Astrocyte (in vitro differentiated cells and primary cell): Measurements from ENCODE around the gene ZNF768. TPM values are rescaled to one million over a fixed set of nuclear protein-coding genes. Genes with fewer than 3 reads are reported as not detected.

Source experiments
- DNase-seq: peaks from one replicate; pipeline ENCODE4 v3.0.0-alpha.2; 2010; ENCODE audit warnings: low read depth
- FAIRE-seq: peaks from 2 replicates; lab custom pipeline; 2011; peaks lifted over from hg19 to GRCh38; lab: Jason Lieb, UNC
- H2AFZ ChIP-seq: 2 replicates; pipeline ENCODE4 v1.6.0; 2012; ENCODE audit warnings: low read depth, low read length, inconsistent platforms
- H3K27ac ChIP-seq: 2 replicates; pipeline ENCODE4 v1.5.1; 2011; ENCODE audit warnings: low read depth, low read length, inconsistent platforms
- H3K27me3 ChIP-seq: 2 replicates; pipeline ENCODE4 v1.6.0; 2011; ENCODE audit warnings: low read length, inconsistent platforms; ENCODE audit not compliant: insufficient read depth
- H3K36me3 ChIP-seq: 2 replicates; pipeline ENCODE4 v1.5.1; 2011; ENCODE audit warnings: low read length, inconsistent platforms; ENCODE audit not compliant: insufficient read depth
- H3K4me1 ChIP-seq: 2 replicates; pipeline ENCODE4 v1.5.1; 2011; ENCODE audit warnings: low read length, inconsistent platforms; ENCODE audit not compliant: insufficient read depth
- H3K4me2 ChIP-seq: 2 replicates; pipeline ENCODE4 v1.6.0; 2012; ENCODE audit warnings: low read length, inconsistent platforms
- H3K4me3 ChIP-seq: 2 replicates; pipeline ENCODE4 v1.5.1; 2011; ENCODE audit warnings: low read depth, mild to moderate bottlenecking, low read length, inconsistent platforms; ENCODE audit not compliant: insufficient read depth
- H3K79me2 ChIP-seq: 2 replicates; pipeline ENCODE4 v1.6.0; 2012; ENCODE audit warnings: mild to moderate bottlenecking, low read length, inconsistent platforms; ENCODE audit not compliant: insufficient read depth
- H3K9ac ChIP-seq: 2 replicates; pipeline ENCODE4 v1.6.0; 2012; ENCODE audit warnings: mild to moderate bottlenecking, low read length, inconsistent platforms
- H3K9me3 ChIP-seq: 2 replicates; pipeline ENCODE4 v1.5.1; 2012; ENCODE audit warnings: low read depth, mild to moderate bottlenecking, low read length, inconsistent platforms; ENCODE audit not compliant: insufficient read depth
- H4K20me1 ChIP-seq: 2 replicates; pipeline ENCODE4 v1.6.0; 2012; ENCODE audit warnings: low read length, inconsistent platforms; ENCODE audit not compliant: insufficient read depth
- H3K27ac Mint-ChIP-seq: one replicate; pipeline ENCODE4 v1.8.0; 2021; ENCODE audit warnings: mild to moderate bottlenecking, mixed read lengths; ENCODE audit not compliant: unreplicated experiment
- H3K27me3 Mint-ChIP-seq: one replicate; pipeline ENCODE4 v1.8.0; 2021; ENCODE audit warnings: low read depth, mixed read lengths; ENCODE audit not compliant: unreplicated experiment
- H3K36me3 Mint-ChIP-seq: one replicate; pipeline ENCODE4 v1.8.0; 2021; ENCODE audit warnings: low read depth, mixed read lengths; ENCODE audit not compliant: unreplicated experiment
- H3K4me1 Mint-ChIP-seq: one replicate; pipeline ENCODE4 v1.8.0; 2021; ENCODE audit warnings: low read depth, mixed read lengths; ENCODE audit not compliant: unreplicated experiment
- H3K4me3 Mint-ChIP-seq: one replicate; pipeline ENCODE4 v1.8.0; 2021; ENCODE audit warnings: mild to moderate bottlenecking, moderate library complexity, mixed read lengths; ENCODE audit not compliant: unreplicated experiment
- H3K9me3 Mint-ChIP-seq: one replicate; pipeline ENCODE4 v1.8.0; 2021; ENCODE audit warnings: mild to moderate bottlenecking, mixed read lengths; ENCODE audit not compliant: unreplicated experiment
- EZH2 ChIP-seq: IDR thresholded peaks from 2 replicates; pipeline ENCODE4 v1.6.1; 2012; ENCODE audit warnings: mild to moderate bottlenecking, low read length, inconsistent platforms; ENCODE audit not compliant: insufficient read depth
- total RNA-seq: library from RNA; stranded (reverse); gene quantifications from 2 replicates; pipeline ENCODE4 v1.2.1, GENCODE V29; 2021
- TF ChIP-seq, protein P1 (sequence below): IDR thresholded peaks from 2 replicates; pipeline ENCODE4 v1.5.1; 2011; ENCODE audit warnings: low read depth, mild to moderate bottlenecking, inconsistent platforms, low read length, moderate library complexity; ENCODE audit not compliant: insufficient read depth

Gene ZNF768
- total RNA-seq, 1 donor from 2014 or later, result 23.1 TPM

DNA sequence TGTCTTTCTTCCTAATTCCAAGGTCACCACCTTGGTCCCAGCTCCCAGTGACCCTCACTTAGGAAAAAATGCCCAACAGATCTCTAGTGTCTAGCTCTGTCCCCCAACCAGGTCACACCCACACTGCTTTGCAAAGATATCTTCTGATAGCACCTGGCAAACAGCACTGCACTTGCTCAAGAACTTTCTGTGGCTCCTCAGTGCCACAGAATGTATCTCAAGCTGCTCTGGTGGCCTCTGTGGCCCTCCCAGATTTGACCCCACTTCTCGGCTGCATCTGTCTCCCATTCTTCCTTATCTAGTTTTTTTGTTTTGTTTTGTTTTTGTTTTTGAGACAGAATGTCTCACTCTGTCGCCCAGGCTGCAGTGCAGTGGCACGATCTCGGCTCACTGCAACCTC, 40.2 kb upstream of the ZNF768 start:
- Mint-ChIP-seq H3K27me3 (peaks cover 16% of the 10 kb centered on the region), H3K4me1 (no peaks in the 10 kb centered on the region), H3K9me3 (no peaks in the 10 kb centered on the region), H3K4me3 (no peak overlapping the region), H3K27ac (no peak overlapping the region), H3K36me3 (no peaks in the 10 kb centered on the region)
- Histone ChIP-seq H3K4me1 (peaks cover 6% of the 10 kb centered on the region), H3K9ac (no peak overlapping the region), H3K27me3 (no peaks in the 10 kb centered on the region), H3K79me2 (no peaks in the 10 kb centered on the region), H3K4me3 (no peak overlapping the region), H3K36me3 (no peaks in the 10 kb centered on the region), H3K9me3 (no peaks in the 10 kb centered on the region), H4K20me1 (no peaks in the 10 kb centered on the region), H3K4me2 (no peak overlapping the region), H2AFZ (no peak overlapping the region), H3K27ac (no peak overlapping the region)
- no peak for FAIRE-seq
- TF ChIP-seq EZH2, result no peak
- TF ChIP-seq, protein P1, sequence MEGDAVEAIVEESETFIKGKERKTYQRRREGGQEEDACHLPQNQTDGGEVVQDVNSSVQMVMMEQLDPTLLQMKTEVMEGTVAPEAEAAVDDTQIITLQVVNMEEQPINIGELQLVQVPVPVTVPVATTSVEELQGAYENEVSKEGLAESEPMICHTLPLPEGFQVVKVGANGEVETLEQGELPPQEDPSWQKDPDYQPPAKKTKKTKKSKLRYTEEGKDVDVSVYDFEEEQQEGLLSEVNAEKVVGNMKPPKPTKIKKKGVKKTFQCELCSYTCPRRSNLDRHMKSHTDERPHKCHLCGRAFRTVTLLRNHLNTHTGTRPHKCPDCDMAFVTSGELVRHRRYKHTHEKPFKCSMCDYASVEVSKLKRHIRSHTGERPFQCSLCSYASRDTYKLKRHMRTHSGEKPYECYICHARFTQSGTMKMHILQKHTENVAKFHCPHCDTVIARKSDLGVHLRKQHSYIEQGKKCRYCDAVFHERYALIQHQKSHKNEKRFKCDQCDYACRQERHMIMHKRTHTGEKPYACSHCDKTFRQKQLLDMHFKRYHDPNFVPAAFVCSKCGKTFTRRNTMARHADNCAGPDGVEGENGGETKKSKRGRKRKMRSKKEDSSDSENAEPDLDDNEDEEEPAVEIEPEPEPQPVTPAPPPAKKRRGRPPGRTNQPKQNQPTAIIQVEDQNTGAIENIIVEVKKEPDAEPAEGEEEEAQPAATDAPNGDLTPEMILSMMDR, result no peak
- no peak for DNase-seq

GRCh38 chr16:30565984-30566383, 39.6 kb upstream of the ZNF768 start:
- FAIRE-seq (no peak), DNase-seq (no peak)
- Mint-ChIP-seq H3K36me3 (no peaks in the 10 kb centered on the region), H3K27me3 (peaks cover 18% of the 10 kb centered on the region), H3K4me3 (peak overlapping the region; percentile 54), H3K27ac (no peak overlapping the region), H3K4me1 (no peaks in the 10 kb centered on the region), H3K9me3 (no peaks in the 10 kb centered on the region)
- no peaks in the 10 kb centered on the region for H3K9me3 ChIP-seq
- H3K4me1 ChIP-seq, result peaks cover 3% of the 10 kb centered on the region
- H3K4me2 ChIP-seq, result no peak overlapping the region
- TF ChIP-seq, protein P1, result no peak
- no peak for TF ChIP-seq EZH2
- no peak overlapping the region for H2AFZ ChIP-seq
- H3K4me3 ChIP-seq, result no peak overlapping the region
- H3K27me3 ChIP-seq, result no peaks in the 10 kb centered on the region
- no peak overlapping the region for H3K27ac ChIP-seq
- H4K20me1 ChIP-seq, result no peaks in the 10 kb centered on the region
- no peak overlapping the region for H3K9ac ChIP-seq
- no peaks in the 10 kb centered on the region for H3K79me2 ChIP-seq
- no peaks in the 10 kb centered on the region for H3K36me3 ChIP-seq

DNA sequence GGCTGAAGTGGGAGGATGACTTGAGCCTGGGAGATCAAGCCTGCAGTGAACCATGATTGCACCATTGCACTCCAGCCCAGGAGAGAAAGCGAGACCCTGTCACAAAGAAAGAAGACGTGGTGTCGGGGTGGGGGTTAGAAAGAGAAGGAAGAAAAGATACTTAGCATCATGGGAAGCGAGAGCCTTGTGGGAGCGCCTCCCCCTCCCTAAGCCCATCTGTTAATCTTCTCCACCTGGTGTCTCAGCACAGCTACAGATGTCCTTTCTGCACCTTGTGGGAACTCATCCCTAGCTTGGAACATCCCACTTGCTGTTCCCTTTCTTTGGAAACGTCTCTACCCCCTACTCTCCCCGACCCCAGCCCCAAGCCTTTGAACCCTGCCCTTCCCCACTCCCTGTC, 39.2 kb upstream of the ZNF768 start:
- Histone ChIP-seq H3K4me3 (no peak overlapping the region), H3K36me3 (no peaks in the 10 kb centered on the region), H3K4me1 (no peaks in the 10 kb centered on the region), H3K9ac (no peak overlapping the region), H3K27me3 (no peaks in the 10 kb centered on the region), H2AFZ (no peak overlapping the region), H3K4me2 (no peak overlapping the region), H3K9me3 (no peaks in the 10 kb centered on the region), H4K20me1 (no peaks in the 10 kb centered on the region), H3K27ac (no peak overlapping the region), H3K79me2 (no peaks in the 10 kb centered on the region)
- TF ChIP-seq, protein P1, result no peak
- TF ChIP-seq EZH2, result no peak
- H3K36me3 Mint-ChIP-seq, result no peaks in the 10 kb centered on the region
- FAIRE-seq (no peak), DNase-seq (no peak)
- peaks cover 18% of the 10 kb centered on the region for H3K27me3 Mint-ChIP-seq
- no peak overlapping the region for H3K4me3 Mint-ChIP-seq
- no peak overlapping the region for H3K27ac Mint-ChIP-seq
- H3K9me3 Mint-ChIP-seq, result no peaks in the 10 kb centered on the region
- H3K4me1 Mint-ChIP-seq, result no peaks in the 10 kb centered on the region
